ENCODE measurements around the gene SIM1. TPM values are rescaled to one million over a fixed set of nuclear protein-coding genes. Genes with fewer than 3 reads are reported as not detected.

The SIM1 gene
- total RNA-seq, 2 experiments from 2014 or later = not detected

- Mint-ChIP-seq H3K36me3 (ENCODE audit: low read depth) (peaks cover 10% of the 10 kb centered on the region), H3K27ac (no peak overlapping the region), H3K4me1 (ENCODE audit: low read depth) (peaks cover 10% of the 10 kb centered on the region), H3K9me3 (peaks cover 5% of the 10 kb centered on the region), H3K4me3 (no peak overlapping the region), H3K27me3 (ENCODE audit: low read depth) (peaks cover 83% of the 10 kb centered on the region)
- CTCF ChIA-PET = no interaction called here
- DNase-seq = no peak
- intact Hi-C loops (cut with micrococcal nuclease) = loop anchor here (5.0 kb wide), 1 partner anchor 943 kb away; no protein-coding TSS in a partner anchor
These were observed 5.0 kb downstream of the SIM1 start for GRCh38 chr6:100459592-100460184.

DNA sequence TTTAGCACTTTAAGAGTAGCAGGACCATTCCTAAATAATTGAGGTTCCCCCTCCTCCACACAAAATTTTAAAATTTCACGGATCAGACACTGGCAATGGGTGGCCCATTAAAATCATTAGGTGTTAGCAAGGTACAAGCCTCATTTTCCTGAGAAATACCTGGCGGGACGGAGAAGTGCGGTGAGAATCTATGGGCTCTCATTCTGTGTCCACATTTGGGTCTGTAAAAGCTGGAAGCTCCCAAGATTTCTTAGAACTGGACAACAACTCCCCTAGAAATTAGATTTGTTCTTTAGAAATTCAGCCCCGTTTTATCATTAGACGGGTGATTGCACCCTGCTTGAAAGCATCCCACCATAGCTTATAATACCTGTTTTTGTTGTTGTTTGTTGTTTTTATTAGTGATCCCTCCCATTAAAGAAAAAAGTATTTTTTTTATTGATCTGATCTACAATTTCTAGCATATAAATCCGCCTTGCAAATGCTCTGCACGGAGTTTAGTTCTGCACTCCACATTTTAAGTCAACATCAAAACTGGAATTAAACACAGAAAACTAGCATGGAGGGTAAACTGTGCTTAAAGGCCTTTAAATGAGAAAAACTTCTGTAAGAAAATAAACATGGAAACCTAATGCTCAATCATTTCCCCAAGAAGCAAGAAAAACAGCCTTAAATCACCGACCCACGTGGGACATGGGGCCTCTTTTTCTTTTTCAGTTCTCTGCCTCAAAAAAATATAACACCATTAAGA lies 5.7 kb downstream of the SIM1 start:
- peaks cover 5% of the 10 kb centered on the region for H3K9me3 Mint-ChIP-seq
- H3K27me3 Mint-ChIP-seq (ENCODE audit: low read depth) = peaks cover 87% of the 10 kb centered on the region
- no peak for DNase-seq
- no peak overlapping the region for H3K4me3 Mint-ChIP-seq
- no peak overlapping the region for H3K27ac Mint-ChIP-seq
- intact Hi-C loops (cut with micrococcal nuclease) = loop anchor here (1.0 to 5.0 kb wide), 2 partner anchors 12 to 943 kb away; no protein-coding TSS in a partner anchor
- CTCF ChIA-PET = no interaction called here
- peaks cover 8% of the 10 kb centered on the region for H3K4me1 Mint-ChIP-seq (ENCODE audit: low read depth)
- peaks cover 10% of the 10 kb centered on the region for H3K36me3 Mint-ChIP-seq (ENCODE audit: low read depth)

DNA sequence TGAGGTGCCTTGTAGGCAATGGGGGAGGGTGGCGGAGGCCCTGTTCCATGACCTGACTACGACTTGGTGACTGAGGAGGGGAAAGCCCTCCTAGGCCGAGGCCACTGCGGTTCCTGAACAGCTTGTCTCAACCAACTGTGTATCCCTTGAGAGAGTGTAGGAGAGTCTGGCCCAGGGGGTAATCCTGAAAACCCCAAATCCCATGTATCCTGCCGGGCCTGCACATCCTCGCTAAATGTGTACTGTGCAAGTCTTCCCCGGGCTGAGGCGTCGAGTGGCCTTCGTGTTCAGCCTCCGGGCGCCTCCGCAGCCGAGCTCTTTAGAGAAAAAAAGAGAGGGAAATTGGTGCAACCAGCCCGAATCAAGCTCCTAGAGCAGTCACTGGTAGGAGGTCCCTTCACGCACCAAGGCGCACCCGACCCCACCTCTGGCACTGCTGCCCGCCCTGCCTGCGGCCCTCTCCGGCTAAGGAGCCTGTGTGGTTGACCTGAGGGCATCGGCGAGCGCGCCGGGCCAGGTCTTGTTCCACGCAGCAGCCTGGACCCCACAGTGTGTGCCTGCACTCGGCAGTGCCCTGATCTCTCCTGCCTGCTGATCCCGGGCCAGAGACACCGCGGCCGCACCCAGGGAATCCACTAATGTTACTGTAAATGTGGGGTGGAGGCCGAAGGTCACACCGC lies 7.3 kb downstream of the SIM1 start:
- no peak for DNase-seq
- no peak overlapping the region for H3K4me3 Mint-ChIP-seq
- peaks cover 83% of the 10 kb centered on the region for H3K27me3 Mint-ChIP-seq (ENCODE audit: low read depth)
- peaks cover 5% of the 10 kb centered on the region for H3K9me3 Mint-ChIP-seq
- peaks cover 3% of the 10 kb centered on the region for H3K4me1 Mint-ChIP-seq (ENCODE audit: low read depth)
- CTCF ChIA-PET = no interaction called here
- peaks cover 8% of the 10 kb centered on the region for H3K36me3 Mint-ChIP-seq (ENCODE audit: low read depth)
- no peak overlapping the region for H3K27ac Mint-ChIP-seq
- intact Hi-C loops (cut with micrococcal nuclease) = loop anchor here (1.0 to 5.0 kb wide), 2 partner anchors 9 to 945 kb away; no protein-coding TSS in a partner anchor

DNA sequence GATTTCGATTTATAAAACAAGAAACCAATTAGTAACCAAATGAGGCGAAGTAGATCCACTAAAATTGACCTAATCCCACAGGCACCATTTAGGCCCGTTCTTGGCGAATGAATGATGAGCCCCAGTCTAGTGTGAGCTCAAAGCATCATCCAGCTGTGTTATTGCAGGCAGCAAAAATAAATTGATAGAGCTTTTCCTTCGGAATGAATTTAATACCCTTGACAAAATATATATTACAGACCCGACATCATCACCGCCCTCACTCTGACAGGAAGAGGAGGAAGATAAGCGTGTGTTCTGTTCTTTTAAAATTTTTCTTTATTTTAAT lies 7.8 kb downstream of the SIM1 start:
- peaks cover 77% of the 10 kb centered on the region for H3K27me3 Mint-ChIP-seq (ENCODE audit: low read depth)
- no peak overlapping the region for H3K27ac Mint-ChIP-seq
- no peak for DNase-seq
- H3K4me1 Mint-ChIP-seq (ENCODE audit: low read depth) = no peaks in the 10 kb centered on the region
- peaks cover 5% of the 10 kb centered on the region for H3K9me3 Mint-ChIP-seq
- CTCF ChIA-PET = no interaction called here
- H3K4me3 Mint-ChIP-seq = no peak overlapping the region
- intact Hi-C loops (cut with micrococcal nuclease) = loop anchor here (1.0 to 5.0 kb wide), 2 partner anchors 9 to 945 kb away; no protein-coding TSS in a partner anchor
- H3K36me3 Mint-ChIP-seq (ENCODE audit: low read depth) = peaks cover 6% of the 10 kb centered on the region

DNA sequence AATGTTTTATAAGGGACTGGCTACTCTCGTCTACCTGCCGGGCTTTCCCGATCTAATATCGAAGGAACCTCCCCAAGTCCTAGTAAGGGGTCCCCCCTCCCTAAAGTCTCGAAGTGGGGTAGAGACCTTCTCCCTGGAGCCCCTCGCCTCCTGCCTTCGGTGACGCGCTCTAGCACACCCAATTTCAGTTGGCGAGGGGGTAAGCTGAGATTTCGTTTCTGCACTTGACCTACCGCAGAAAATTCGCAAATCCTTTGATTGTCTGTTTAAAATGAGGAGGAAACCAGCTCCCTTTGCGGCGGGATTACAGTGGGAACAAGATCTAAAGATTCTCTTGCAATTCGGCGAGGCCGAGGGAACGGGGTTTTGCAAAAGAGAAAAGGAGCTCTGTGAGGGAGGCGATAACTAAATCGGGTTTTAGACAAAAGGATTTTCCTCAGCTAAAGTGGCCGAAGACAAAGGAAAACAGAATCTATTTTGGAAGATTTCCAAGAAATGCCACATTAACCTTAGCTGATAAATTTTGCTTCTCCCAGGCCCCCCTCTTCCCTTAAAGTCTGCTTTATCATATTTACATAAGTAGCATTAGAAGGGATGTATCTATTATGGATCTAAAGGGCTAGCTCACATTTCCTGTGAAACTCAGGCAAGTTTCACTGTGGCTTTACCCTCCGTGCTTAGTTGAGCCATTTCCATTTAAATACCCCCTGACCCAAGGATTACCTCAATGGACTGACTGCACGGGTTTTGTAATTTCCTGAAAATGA lies 8.4 kb downstream of the SIM1 start:
- Mint-ChIP-seq H3K4me3 (no peak overlapping the region), H3K36me3 (ENCODE audit: low read depth) (peaks cover 6% of the 10 kb centered on the region), H3K4me1 (ENCODE audit: low read depth) (no peaks in the 10 kb centered on the region), H3K27ac (no peak overlapping the region), H3K9me3 (peaks cover 5% of the 10 kb centered on the region), H3K27me3 (ENCODE audit: low read depth) (peaks cover 73% of the 10 kb centered on the region)
- CTCF ChIA-PET = no interaction called here
- intact Hi-C loops (cut with micrococcal nuclease) = loop anchor here (5.0 kb wide), 1 partner anchor 946 kb away; no protein-coding TSS in a partner anchor
- DNase-seq = no peak

DNA sequence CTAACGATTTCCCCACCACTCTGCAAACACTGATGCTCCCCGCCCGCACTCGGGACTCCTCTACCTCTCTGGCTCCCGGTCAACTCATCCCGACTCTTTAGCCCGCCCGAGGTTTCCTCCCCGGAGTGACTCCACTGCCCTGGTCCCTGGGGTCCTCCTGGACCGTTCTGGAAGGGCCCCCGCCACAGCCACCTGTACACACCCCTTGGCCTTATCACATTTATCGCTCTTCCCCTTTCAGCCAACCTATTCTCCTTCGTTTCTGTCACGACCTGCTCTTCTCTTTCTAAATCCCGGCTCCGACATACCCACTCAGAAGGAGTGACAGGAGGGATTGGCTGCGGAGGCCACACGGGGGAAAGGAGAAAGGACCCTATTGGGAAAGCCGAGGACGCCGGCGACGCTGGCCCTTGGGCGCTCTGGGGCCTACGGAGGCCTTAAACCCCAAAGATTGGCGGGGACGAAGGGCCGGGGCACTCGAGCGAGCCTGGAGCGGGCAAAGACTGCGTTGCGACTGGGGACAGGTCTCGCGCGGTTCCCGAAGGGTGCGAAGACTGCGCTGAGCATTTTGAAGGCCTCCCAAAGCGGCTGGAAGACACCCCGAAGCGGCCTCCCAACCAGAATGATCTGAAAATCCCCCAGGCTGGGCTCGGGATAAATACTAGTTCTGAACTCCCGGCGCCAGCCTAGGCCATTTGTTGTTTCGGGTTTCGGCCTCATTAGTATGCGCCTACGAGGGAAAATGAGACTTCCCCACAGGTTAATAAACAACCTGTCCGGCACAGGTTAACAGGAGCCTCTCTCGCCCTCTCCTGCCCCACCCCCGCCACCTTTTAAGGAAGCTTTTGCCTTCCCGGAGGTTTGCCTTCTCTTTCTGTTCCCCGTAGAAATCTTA lies 9.2 kb downstream of the SIM1 start:
- no peak overlapping the region for H3K4me3 Mint-ChIP-seq
- H3K4me1 Mint-ChIP-seq (ENCODE audit: low read depth) = no peaks in the 10 kb centered on the region
- H3K27ac Mint-ChIP-seq = no peak overlapping the region
- peaks cover 6% of the 10 kb centered on the region for H3K36me3 Mint-ChIP-seq (ENCODE audit: low read depth)
- CTCF ChIA-PET = no interaction called here
- no peak for DNase-seq
- H3K27me3 Mint-ChIP-seq (ENCODE audit: low read depth) = peaks cover 68% of the 10 kb centered on the region
- intact Hi-C loops (cut with micrococcal nuclease) = loop anchor here (5.0 kb wide), 1 partner anchor 947 kb away; no protein-coding TSS in a partner anchor
- H3K9me3 Mint-ChIP-seq = peaks cover 5% of the 10 kb centered on the region

DNA sequence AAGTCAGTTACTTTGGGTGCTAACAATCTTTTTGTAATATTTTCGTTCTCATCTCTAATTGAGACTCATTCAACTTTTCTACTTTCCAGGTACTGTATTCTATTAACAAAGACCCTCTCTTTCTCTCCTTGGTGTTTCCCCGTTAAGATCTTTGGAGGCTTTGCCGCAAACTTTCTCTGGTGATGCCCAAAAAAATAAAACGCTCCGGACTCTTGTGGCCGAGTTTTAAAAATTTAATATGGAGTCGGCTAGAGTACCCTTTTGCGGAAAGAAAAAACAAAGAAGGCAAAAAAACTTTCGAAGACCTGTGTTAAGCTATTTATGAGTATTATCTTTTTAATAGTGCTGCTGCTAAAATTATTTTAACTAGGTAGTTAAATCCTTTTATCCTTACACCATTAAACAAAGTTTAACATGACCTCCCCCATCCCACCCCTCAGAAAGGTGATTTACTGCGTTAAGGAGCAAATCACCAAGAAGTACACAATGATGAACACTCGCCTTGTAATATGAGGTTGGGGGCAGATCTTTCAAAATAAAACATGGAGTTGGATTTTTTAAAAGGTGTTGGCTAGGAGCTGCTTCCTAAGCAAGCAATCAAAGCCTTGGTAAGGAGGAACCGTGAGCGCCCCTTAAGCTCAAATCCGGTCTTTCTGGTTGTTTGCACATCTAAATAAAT lies 10.0 kb downstream of the SIM1 start:
- H3K27ac Mint-ChIP-seq = no peak overlapping the region
- intact Hi-C loops (cut with micrococcal nuclease) = loop anchor here (5.0 kb wide), 1 partner anchor 948 kb away; no protein-coding TSS in a partner anchor

DNA sequence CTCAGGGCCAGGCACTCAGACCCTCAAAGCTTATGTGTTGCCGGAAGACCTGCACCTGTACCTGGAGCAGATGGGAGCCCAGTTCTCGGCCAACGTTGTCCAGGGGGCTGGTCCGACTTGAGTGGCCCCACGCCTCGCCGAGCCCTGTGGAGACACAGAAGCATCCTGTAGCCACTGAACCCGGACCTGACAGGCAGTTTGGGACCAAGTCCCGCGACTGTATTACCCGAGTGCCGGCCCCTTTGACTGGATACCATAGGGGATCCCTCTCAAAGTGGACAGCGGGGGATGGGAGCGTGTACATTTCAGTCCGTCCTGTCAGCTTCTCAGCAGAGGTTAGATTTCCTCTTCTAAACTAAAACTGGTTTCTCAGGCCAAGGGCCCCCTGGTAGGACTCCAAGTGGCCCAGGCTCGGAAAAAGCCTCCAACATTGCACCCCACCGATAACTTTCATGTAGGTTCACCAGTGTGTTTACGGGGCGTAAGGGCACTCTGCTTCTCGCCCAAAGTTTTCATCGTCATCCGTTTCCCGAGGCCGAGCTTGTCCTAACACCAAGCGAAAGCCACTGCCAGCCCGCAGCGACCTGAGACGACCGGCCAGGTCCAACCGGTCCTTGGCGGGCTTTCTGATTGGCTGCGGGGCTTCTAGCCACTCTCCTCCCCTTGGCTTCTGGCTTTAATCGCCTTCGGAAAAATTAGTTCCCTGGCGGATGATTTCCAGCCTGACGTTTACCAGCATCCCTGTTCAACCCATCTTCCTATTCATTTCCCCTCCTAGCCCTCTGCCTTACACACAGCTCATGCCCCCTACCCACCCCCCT lies 10.8 kb downstream of the SIM1 start:
- DNase-seq = no peak
- CTCF ChIA-PET = interaction anchor here (0.6 kb wide), 1 partner anchor 438 kb away, joined by 4 read pairs; no protein-coding TSS in a partner anchor
- peaks cover 64% of the 10 kb centered on the region for H3K27me3 Mint-ChIP-seq (ENCODE audit: low read depth)
- no peaks in the 10 kb centered on the region for H3K4me1 Mint-ChIP-seq (ENCODE audit: low read depth)
- peaks cover 5% of the 10 kb centered on the region for H3K36me3 Mint-ChIP-seq (ENCODE audit: low read depth)
- intact Hi-C loops (cut with micrococcal nuclease) = no loop called here
- peaks cover 5% of the 10 kb centered on the region for H3K9me3 Mint-ChIP-seq
- no peak overlapping the region for H3K27ac Mint-ChIP-seq
- H3K4me3 Mint-ChIP-seq = no peak overlapping the region

More for the DNA sequence above, 10.0 kb downstream of the SIM1 start:
- Mint-ChIP-seq H3K36me3 (ENCODE audit: low read depth) (peaks cover 6% of the 10 kb centered on the region), H3K4me1 (ENCODE audit: low read depth) (no peaks in the 10 kb centered on the region), H3K27me3 (ENCODE audit: low read depth) (peaks cover 65% of the 10 kb centered on the region), H3K9me3 (peaks cover 5% of the 10 kb centered on the region), H3K4me3 (no peak overlapping the region)
- CTCF ChIA-PET = no interaction called here
- DNase-seq = no peak

GRCh38 chr6:100452998-100453397 lies 11.7 kb downstream of the SIM1 start:
- Mint-ChIP-seq H3K4me1 (ENCODE audit: low read depth) (no peaks in the 10 kb centered on the region), H3K9me3 (peaks cover 5% of the 10 kb centered on the region), H3K27me3 (ENCODE audit: low read depth) (peaks cover 66% of the 10 kb centered on the region), H3K27ac (no peak overlapping the region), H3K4me3 (no peak overlapping the region), H3K36me3 (ENCODE audit: low read depth) (peaks cover 7% of the 10 kb centered on the region)
- CTCF ChIA-PET = interaction anchor here (0.6 kb wide), 1 partner anchor 149 kb away, joined by 3 read pairs; no protein-coding TSS in a partner anchor
- DNase-seq = no peak
- intact Hi-C loops (cut with micrococcal nuclease) = no loop called here

DNA sequence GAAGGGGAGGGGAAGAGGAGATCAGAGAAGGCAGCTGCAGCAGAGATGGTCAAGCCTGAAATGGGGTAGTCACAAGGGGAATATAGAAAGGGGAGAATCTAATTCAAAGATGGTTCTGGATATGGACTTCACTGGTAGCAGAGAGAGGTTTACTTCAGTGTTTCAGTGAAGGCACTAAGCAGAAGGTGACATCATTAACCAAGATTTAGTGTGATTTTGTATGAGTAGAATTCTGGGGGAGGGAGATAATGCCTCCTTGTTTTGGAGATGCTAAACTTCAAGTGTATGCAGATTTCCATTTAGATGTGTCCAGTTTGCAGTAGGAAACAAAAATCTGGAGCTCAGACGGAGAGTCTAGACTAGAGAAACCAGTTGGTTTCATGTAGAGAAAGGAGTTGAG lies 13.1 kb downstream of the SIM1 start:
- intact Hi-C loops (cut with micrococcal nuclease) = no loop called here
- no peak for DNase-seq
- Mint-ChIP-seq H3K4me1 (ENCODE audit: low read depth) (peaks cover 1% of the 10 kb centered on the region), H3K4me3 (no peak overlapping the region), H3K9me3 (peaks cover 3% of the 10 kb centered on the region), H3K27me3 (ENCODE audit: low read depth) (peaks cover 67% of the 10 kb centered on the region), H3K27ac (no peak overlapping the region), H3K36me3 (ENCODE audit: low read depth) (peaks cover 6% of the 10 kb centered on the region)
- CTCF ChIA-PET = no interaction called here
